ENCODE measurements around the gene CES3.

GRCh38 chr16:66931665-66932064 is 29.4 kb upstream of the CES3 start:
- no peak for TF ChIP-seq RB1 (IDR thresholded peaks at IDR 0.05; ENCODE audit: low read depth)
- no peak for TF ChIP-seq EZH2 (IDR thresholded peaks at IDR 0.05; ENCODE audit: borderline replicate concordance, low read depth, low read length)
- TF ChIP-seq, protein P1, sequence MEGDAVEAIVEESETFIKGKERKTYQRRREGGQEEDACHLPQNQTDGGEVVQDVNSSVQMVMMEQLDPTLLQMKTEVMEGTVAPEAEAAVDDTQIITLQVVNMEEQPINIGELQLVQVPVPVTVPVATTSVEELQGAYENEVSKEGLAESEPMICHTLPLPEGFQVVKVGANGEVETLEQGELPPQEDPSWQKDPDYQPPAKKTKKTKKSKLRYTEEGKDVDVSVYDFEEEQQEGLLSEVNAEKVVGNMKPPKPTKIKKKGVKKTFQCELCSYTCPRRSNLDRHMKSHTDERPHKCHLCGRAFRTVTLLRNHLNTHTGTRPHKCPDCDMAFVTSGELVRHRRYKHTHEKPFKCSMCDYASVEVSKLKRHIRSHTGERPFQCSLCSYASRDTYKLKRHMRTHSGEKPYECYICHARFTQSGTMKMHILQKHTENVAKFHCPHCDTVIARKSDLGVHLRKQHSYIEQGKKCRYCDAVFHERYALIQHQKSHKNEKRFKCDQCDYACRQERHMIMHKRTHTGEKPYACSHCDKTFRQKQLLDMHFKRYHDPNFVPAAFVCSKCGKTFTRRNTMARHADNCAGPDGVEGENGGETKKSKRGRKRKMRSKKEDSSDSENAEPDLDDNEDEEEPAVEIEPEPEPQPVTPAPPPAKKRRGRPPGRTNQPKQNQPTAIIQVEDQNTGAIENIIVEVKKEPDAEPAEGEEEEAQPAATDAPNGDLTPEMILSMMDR (IDR thresholded peaks at IDR 0.05 in 2 of 3, conservative IDR thresholded peaks at IDR 0.05 in 1 of 3; ENCODE audit: insufficient read depth in 2 of 3, low read depth in 1 of 3, low read length in 3 of 3), result no peak
- no peak for TF ChIP-seq POLR2AphosphoS5 (IDR thresholded peaks at IDR 0.05; ENCODE audit: control insufficient read depth, insufficient read depth, low read depth, low read length)
- TF ChIP-seq ATF3 (IDR thresholded peaks at IDR 0.05), result no peak
- TF ChIP-seq ATF3 (CRISPR knock-in tag; conservative IDR thresholded peaks at IDR 0.05), result no peak
- no peak for TF ChIP-seq ZNF354B (CRISPR knock-in tag; IDR thresholded peaks at IDR 0.05)
- TF ChIP-seq SREBF1 (IDR thresholded peaks at IDR 0.05; ENCODE audit: borderline replicate concordance, low read depth, low read length), result no peak
- TF ChIP-seq ZNF12 (CRISPR knock-in tag; IDR thresholded peaks at IDR 0.05), result no peak
- no peak for TF ChIP-seq TEAD4 (IDR thresholded peaks at IDR 0.05; ENCODE audit: low read length)
- no peak for TF ChIP-seq TEAD4 (CRISPR knock-in tag; IDR thresholded peaks at IDR 0.05; ENCODE audit: borderline replicate concordance)
- TF ChIP-seq CHD4 (IDR thresholded peaks at IDR 0.05; ENCODE audit: insufficient read depth, insufficient replicate concordance, low read depth, low read length, poor library complexity, severe bottlenecking), result no peak

Measured in K562 (cell line).